H1 (cell line): ENCODE measurements around the gene ARAP3. TPM values are rescaled to one million over a fixed set of nuclear protein-coding genes. Genes with fewer than 3 reads are reported as not detected.

Experiments
- CTCF ChIA-PET: fragments of 300-600 bp; sonication (Branson Sonifier 250); formaldehyde crosslinking; loops from one replicate; lab custom pipeline; 2021; ENCODE audit not compliant: partially characterized antibody; lab: Charles Lee
- POLR2A ChIA-PET: fragments of 300-600 bp; sonication (Branson Sonifier 250); formaldehyde crosslinking; loops from one replicate; lab custom pipeline; 2021; ENCODE audit warnings: inconsistent platforms; ENCODE audit not compliant: partially characterized antibody; lab: Charles Lee
- DNase-seq, 2 experiments: peaks; one replicate each; pipeline versions ENCODE4 v3.0.0 to v3.0.0-alpha.2; 2010 to 2022; ENCODE audit warnings: low spot score in 2 of 2, low read depth in 1 of 2, mixed read lengths in 1 of 2
- FAIRE-seq: peaks from 2 replicates; lab custom pipeline; 2011; peaks lifted over from hg19 to GRCh38; lab: Jason Lieb, UNC
- H2AFZ ChIP-seq: 2 replicates; pipeline ENCODE4 v1.8.1; 2012; ENCODE audit warnings: low read length, inconsistent platforms
- H2AK5ac ChIP-seq: 2 replicates; pipeline ENCODE4 v1.6.1; 2013; ENCODE audit warnings: low read depth, low read length
- H2BK120ac ChIP-seq: replicated peaks from 2 replicates; pipeline ENCODE3; 2013; ENCODE audit warnings: low read depth, low read length, inconsistent platforms
- H2BK12ac ChIP-seq: 2 replicates; pipeline ENCODE4 v1.6.1; 2013; ENCODE audit warnings: low read depth, low read length
- H2BK15ac ChIP-seq: 2 replicates; pipeline ENCODE4 v1.6.1; 2013; ENCODE audit warnings: low read length
- H2BK20ac ChIP-seq: 2 replicates; pipeline ENCODE4 v1.6.1; 2013; ENCODE audit warnings: low read length
- H2BK5ac ChIP-seq: 2 replicates; pipeline ENCODE4 v1.6.1; 2013; ENCODE audit warnings: low read depth, low read length
- H3K14ac ChIP-seq: 2 replicates; pipeline ENCODE4 v1.6.1; 2013; ENCODE audit warnings: inconsistent platforms; ENCODE audit not compliant: insufficient read length
- H3K18ac ChIP-seq: 2 replicates; pipeline ENCODE4 v1.6.1; 2013; ENCODE audit warnings: low read length; ENCODE audit errors: extremely low read depth
- H3K23ac ChIP-seq: 2 replicates; pipeline ENCODE4 v1.6.1; 2013; ENCODE audit warnings: inconsistent platforms; ENCODE audit not compliant: insufficient read length
- H3K23me2 ChIP-seq: 2 replicates; pipeline ENCODE4 v1.6.1; 2013; ENCODE audit warnings: low read depth, low read length
- H3K27ac ChIP-seq: 2 replicates; pipeline ENCODE4 v1.6.1; 2011; ENCODE audit warnings: low read depth, low read length, inconsistent platforms
- H3K27me3 ChIP-seq, 4 experiments: replicated peaks in 1 of 4; 1 replicate in 1 of 4; 2 replicates in 3 of 4; pipeline versions ENCODE4 v1.6.1 to v1.8.1; 2011 to 2013; ENCODE audit warnings: low read length in 3 of 4, mild to moderate bottlenecking in 3 of 4, inconsistent platforms in 2 of 4, mixed read lengths in 2 of 4, moderate library complexity in 1 of 4; ENCODE audit not compliant: control insufficient read depth in 3 of 4, insufficient read depth in 3 of 4; ENCODE audit errors: extremely low read depth in 1 of 4
- H3K36me3 ChIP-seq, 4 experiments: 2 replicates each; pipeline versions ENCODE4 v1.6.1 to v1.8.1; 2011 to 2013; ENCODE audit warnings: mild to moderate bottlenecking in 4 of 4, low read length in 3 of 4, moderate library complexity in 2 of 4, control low read depth in 1 of 4, inconsistent platforms in 1 of 4; ENCODE audit not compliant: insufficient read depth in 4 of 4, control insufficient read depth in 2 of 4
- H3K4ac ChIP-seq: replicated peaks from 2 replicates; pipeline ENCODE3; 2013; ENCODE audit warnings: low read length, low read depth, mixed read lengths, inconsistent platforms; ENCODE audit not compliant: insufficient read length
- H3K4me1 ChIP-seq, 4 experiments: replicated peaks in 1 of 4; 1 replicate in 1 of 4; 2 replicates in 3 of 4; pipeline versions ENCODE4 v1.6.1 to v1.8.1; 2011 to 2013; ENCODE audit warnings: low read length in 3 of 4, inconsistent platforms in 2 of 4, mixed read lengths in 1 of 4; ENCODE audit not compliant: insufficient read depth in 4 of 4, control insufficient read depth in 3 of 4
- H3K4me2 ChIP-seq, 2 experiments: 2 replicates each; pipeline versions ENCODE4 v1.6.1 to v1.8.1; 2011 to 2013; ENCODE audit warnings: low read depth in 2 of 2, low read length in 2 of 2, control low read depth in 1 of 2, inconsistent platforms in 1 of 2, mild to moderate bottlenecking in 1 of 2; ENCODE audit not compliant: insufficient read depth in 1 of 2
- H3K4me3 ChIP-seq, 4 experiments: fragments of 200-600, 300-600 bp in 1 of 4; sonication (generic), shearing (Covaris generic), sonication (Bioruptor Twin) in 1 of 4; 2 replicates each; pipeline versions ENCODE4 v1.5.1 to v1.8.1; 2011 to 2016; ENCODE audit warnings: low read length in 4 of 4, low read depth in 3 of 4, control low read depth in 2 of 4, inconsistent platforms in 2 of 4, mild to moderate bottlenecking in 2 of 4, mixed read lengths in 1 of 4, moderate library complexity in 1 of 4; ENCODE audit not compliant: insufficient read depth in 2 of 4; ENCODE audit errors: extremely low read depth in 1 of 4
- H3K56ac ChIP-seq: replicated peaks from 2 replicates; pipeline ENCODE3; 2013; ENCODE audit warnings: low read depth, mild to moderate bottlenecking, mixed read lengths, low read length, inconsistent platforms; ENCODE audit not compliant: insufficient read length
- H3K79me1 ChIP-seq: 2 replicates; pipeline ENCODE4 v1.6.1; 2013; ENCODE audit warnings: low read depth, low read length, control low read depth
- H3K79me2 ChIP-seq, 2 experiments: 2 replicates each; pipeline versions ENCODE4 v1.6.1 to v1.8.1; 2012 to 2013; ENCODE audit warnings: low read length in 2 of 2, mild to moderate bottlenecking in 2 of 2, inconsistent platforms in 1 of 2; ENCODE audit not compliant: insufficient read depth in 2 of 2, control insufficient read depth in 1 of 2
- H3K9ac ChIP-seq, 4 experiments: replicated peaks in 1 of 4; 1 replicate in 1 of 4; 2 replicates in 3 of 4; pipeline versions ENCODE4 v1.6.1 to v1.8.1; 2011 to 2013; ENCODE audit warnings: low read depth in 3 of 4, low read length in 3 of 4, control low read depth in 2 of 4, mild to moderate bottlenecking in 2 of 4, moderate library complexity in 2 of 4, inconsistent platforms in 1 of 4; ENCODE audit errors: extremely low read depth in 1 of 4
- H3K9me3 ChIP-seq, 2 experiments: 2 replicates each; pipeline versions ENCODE4 v1.6.1 to v1.8.1; 2012 to 2013; ENCODE audit warnings: mild to moderate bottlenecking in 2 of 2, moderate library complexity in 2 of 2, control low read depth in 1 of 2, inconsistent platforms in 1 of 2, low read depth in 1 of 2, low read length in 1 of 2, mixed read lengths in 1 of 2; ENCODE audit not compliant: insufficient read depth in 2 of 2
- H4K20me1 ChIP-seq, 2 experiments: replicated peaks in 1 of 2; 2 replicates each; pipeline versions ENCODE3 to v1.8.1; 2011 to 2013; ENCODE audit warnings: inconsistent platforms in 2 of 2, low read length in 2 of 2, mild to moderate bottlenecking in 1 of 2; ENCODE audit not compliant: insufficient read depth in 2 of 2, control insufficient read depth in 1 of 2
- H4K5ac ChIP-seq: 2 replicates; pipeline ENCODE4 v1.6.1; 2013; ENCODE audit warnings: low read length, low read depth, mixed read lengths, inconsistent platforms; ENCODE audit not compliant: insufficient read length
- H4K8ac ChIP-seq: 2 replicates; pipeline ENCODE4 v1.8.0; 2013; ENCODE audit warnings: mild to moderate bottlenecking, moderate library complexity, low read length, inconsistent platforms; ENCODE audit not compliant: insufficient read depth; ENCODE audit errors: extremely low read depth
- H4K91ac ChIP-seq: replicated peaks from 2 replicates; pipeline ENCODE3; 2013; ENCODE audit warnings: low read length, mixed read lengths, inconsistent platforms; ENCODE audit not compliant: insufficient read length
- CBX5 ChIP-seq: fragments of 300-800, 300-1000 bp; sonication (generic); IDR thresholded peaks from 2 replicates; pipeline ENCODE4 v1.7.1; 2016; ENCODE audit warnings: antibody characterized with exemption, low read length, low read depth
- CEBPB ChIP-seq: IDR thresholded peaks from 2 replicates; pipeline ENCODE4 v1.6.1; 2012; ENCODE audit warnings: low read depth, low read length
- CHD1 ChIP-seq: IDR thresholded peaks from 2 replicates; pipeline ENCODE4 v1.6.1; 2012; ENCODE audit warnings: low read depth, low read length, improper control_type of control experiment
- CHD2 ChIP-seq: IDR thresholded peaks from 2 replicates; pipeline ENCODE4 v1.6.1; 2012; ENCODE audit warnings: low read length, improper control_type of control experiment
- CTBP2 ChIP-seq: IDR thresholded peaks from 2 replicates; pipeline ENCODE4 v1.7.0; 2011; ENCODE audit warnings: borderline replicate concordance, mild to moderate bottlenecking, moderate library complexity, mixed read lengths, low read length; ENCODE audit not compliant: insufficient read depth, insufficient read length
- EP300 ChIP-seq, 2 experiments: IDR thresholded peaks; 1 replicate in 1 of 2; 2 replicates in 1 of 2; pipeline ENCODE4 v1.6.1; 2011 to 2012; ENCODE audit warnings: low read depth in 2 of 2, low read length in 2 of 2, mild to moderate bottlenecking in 2 of 2, borderline replicate concordance in 1 of 2, inconsistent platforms in 1 of 2, moderate library complexity in 1 of 2
- POLR2A ChIP-seq, 2 experiments: IDR thresholded peaks; 1 replicate in 1 of 2; 2 replicates in 1 of 2; pipeline ENCODE4 v1.6.1; 2011; ENCODE audit warnings: low read depth in 2 of 2, low read length in 2 of 2, mild to moderate bottlenecking in 2 of 2; ENCODE audit errors: control extremely low read depth in 1 of 2
- POLR2AphosphoS5 ChIP-seq: IDR thresholded peaks from 2 replicates; pipeline ENCODE4 v1.6.1; 2011; ENCODE audit warnings: low read depth, low read length
- RFX5 ChIP-seq: IDR thresholded peaks from 2 replicates; pipeline ENCODE4 v1.6.1; 2011; ENCODE audit warnings: low read depth, low read length, improper control_type of control experiment, borderline replicate concordance
- SAP30 ChIP-seq: fragments of 300-600 bp; sonication (generic); IDR thresholded peaks from 2 replicates; pipeline ENCODE4 v1.7.1; 2012; ENCODE audit warnings: low read length, moderate library complexity, mild to moderate bottlenecking, inconsistent platforms; ENCODE audit not compliant: insufficient read depth, insufficient replicate concordance
- SIRT6 ChIP-seq: IDR thresholded peaks from one replicate; pipeline ENCODE4 v1.7.1; 2012; ENCODE audit warnings: low read length, inconsistent platforms
- WGBS, 2 experiments: shearing (Covaris generic) in 1 of 2; methylation state at CpG; one replicate each; pipeline versions ENCODE4 v1.1.6 to v1.1.7; 2013 to 2015; ENCODE audit warnings: low lambda C conversion rate in 2 of 2, mixed read lengths in 2 of 2, inconsistent platforms in 1 of 2, low coverage in 1 of 2, missing lambda C conversion rate in 1 of 2; ENCODE audit not compliant: insufficient replicate concordance in 2 of 2, insufficient coverage in 1 of 2, insufficient read length in 1 of 2; ENCODE audit errors: extremely low coverage in 1 of 2, missing lambda C conversion rate in 1 of 2; 5-methylcytosine and 5-hydroxymethylcytosine counted together
- polyA plus RNA-seq, 7 experiments: library from polyadenylated mRNA; depleted of rRNA in 3 of 7; stranded (reverse) in 5 of 7; unstranded in 2 of 7; fragments of >200 nt in 5 of 7; fragments of 200-250 nt in 2 of 7; gene quantifications; 1 replicate in 5 of 7; 2 replicates in 1 of 7; 4 replicates in 1 of 7; pipeline versions ENCODE4 v1.2.1 to v1.2.3, GENCODE V29; 2011 to 2013; ENCODE audit warnings: missing spikeins in 2 of 7, mixed read lengths in 2 of 7
- total RNA-seq: library from RNA; stranded (reverse); fragmentation: NEBNext Ultra II Directional; extraction: Animal tissue kit (Norgen Biotek cat#: 25700); gene quantifications from 2 replicates; pipeline ENCODE4 v1.2.1, GENCODE V29; 2021
- TF ChIP-seq, protein P1 (sequence below): IDR thresholded peaks from 2 replicates; pipeline ENCODE4 v1.6.1; 2011; ENCODE audit warnings: low read length, improper control_type of control experiment

Gene ARAP3
- total and polyA plus RNA-seq, 2 of the 8 experiments (the other 6 are each of a cell fraction or from before 2014, with no cell fraction given) = 14.4 to 48.6 TPM

DNA sequence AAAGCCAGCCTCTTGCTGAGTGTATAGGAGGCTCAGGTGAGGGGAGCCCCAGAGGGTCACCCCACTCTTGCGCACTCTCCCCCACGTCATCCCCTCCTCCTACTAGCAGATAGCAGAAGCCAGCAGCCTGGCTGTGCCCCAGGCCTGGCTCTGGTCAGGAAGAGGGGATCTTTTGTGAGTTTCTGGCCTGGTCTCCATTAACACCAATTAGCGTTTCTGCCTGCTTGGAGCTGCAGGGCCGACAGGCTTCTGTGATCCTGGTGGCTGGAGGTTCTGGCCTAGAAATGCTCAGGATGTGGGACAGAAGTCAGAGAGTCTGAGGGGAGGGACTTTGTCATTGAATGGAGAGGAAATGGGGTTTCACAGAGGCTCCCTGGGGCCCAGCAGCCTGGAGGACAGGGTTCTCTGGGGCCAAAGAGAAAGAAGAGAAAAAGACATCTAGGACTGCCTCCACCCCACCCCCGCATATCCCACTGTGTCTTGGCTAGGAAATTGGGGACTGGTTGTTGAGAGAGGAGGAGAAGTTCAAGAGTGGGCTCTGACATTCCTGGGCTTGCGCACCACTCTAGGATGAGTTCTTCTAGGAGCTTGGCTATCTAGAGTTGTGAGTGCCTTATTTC, 47.5 kb upstream of the ARAP3 start:
- ChIA-PET CTCF (interaction anchor here (0.8 to 4.7 kb wide), 12 partner anchors 13 to 153 kb away, joined by 3 to 32 read pairs (median 4); partner anchors contain the start of gene PCDH1), POLR2A (interaction anchor here (1.0 to 1.4 kb wide), 3 partner anchors 25 to 152 kb away, joined by 3 to 4 read pairs (median 4); no protein-coding TSS in a partner anchor)
- Histone ChIP-seq H3K4me1 (peaks cover 1 to 11% (median 8%) of the 10 kb centered on the region in 4 experiments; a peak in 3 of 7 replicates), H2AFZ (no peak overlapping the region), H3K9me3 (no peaks in the 10 kb centered on the region), H3K79me1 (no peaks in the 10 kb centered on the region), H4K5ac (no peak overlapping the region), H3K23ac (no peak overlapping the region), H3K23me2 (no peaks in the 10 kb centered on the region), H3K36me3 (no peaks in the 10 kb centered on the region), H2BK20ac (peak overlapping the region; percentile 13), H4K8ac (no peak overlapping the region), H3K56ac (no peak overlapping the region), H3K4me3 (no peak overlapping the region), H3K79me2 (no peaks in the 10 kb centered on the region), H2AK5ac (no peak overlapping the region), H2BK120ac (no peak overlapping the region), H3K18ac (peak overlapping the region; percentile 90), H4K91ac (no peak overlapping the region), H3K27me3 (no peaks in the 10 kb centered on the region), H2BK12ac (peak overlapping the region; percentile 60; the same call in 1 of the 2 replicates), H3K14ac (no peak overlapping the region), H3K4ac (no peak overlapping the region), H2BK15ac (0 out of 2 replicates have a peak overlapping the region, but pooled peaks have one; percentile 9), H3K27ac (no peak overlapping the region), H3K9ac (no peak overlapping the region), H4K20me1 (no peaks in the 10 kb centered on the region), H3K4me2 (peak overlapping the region; percentile 7 to 25; a peak in 1 of 4 replicates), H2BK5ac (peak overlapping the region; percentile 82; the same call in 1 of the 2 replicates)
- no peak for DNase-seq
- FAIRE-seq = no peak
- WGBS, 2 experiments = 75% methylated on average over 6 of the region's 6 CpGs; no CpG with 5 or more reads in 1 of the 2 experiments
- TF ChIP-seq CBX5 (no peak), CHD1 (no peak), POLR2A (IDR thresholded peaks at IDR 0.05; ENCODE audit: control extremely low read depth in 1 of 2, low read depth in 2 of 2, low read length in 2 of 2) (no peak), EP300 (IDR thresholded peaks at IDR 0.05; ENCODE audit: borderline replicate concordance in 1 of 2, low read depth in 2 of 2, low read length in 2 of 2) (no peak), CTBP2 (no peak), CHD2 (no peak), SAP30 (no peak), SIRT6 (no peak), POLR2AphosphoS5 (no peak), CEBPB (no peak), RFX5 (no peak)
- TF ChIP-seq, protein P1, sequence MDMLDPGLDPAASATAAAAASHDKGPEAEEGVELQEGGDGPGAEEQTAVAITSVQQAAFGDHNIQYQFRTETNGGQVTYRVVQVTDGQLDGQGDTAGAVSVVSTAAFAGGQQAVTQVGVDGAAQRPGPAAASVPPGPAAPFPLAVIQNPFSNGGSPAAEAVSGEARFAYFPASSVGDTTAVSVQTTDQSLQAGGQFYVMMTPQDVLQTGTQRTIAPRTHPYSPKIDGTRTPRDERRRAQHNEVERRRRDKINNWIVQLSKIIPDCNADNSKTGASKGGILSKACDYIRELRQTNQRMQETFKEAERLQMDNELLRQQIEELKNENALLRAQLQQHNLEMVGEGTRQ = no peak
